Neural progenitor cell (in vitro differentiated cells): ENCODE results near the gene RPA1. TPM values are rescaled to one million over a fixed set of nuclear protein-coding genes. Genes with fewer than 3 reads are reported as not detected.

Experiments used
- DNase-seq: peaks from one replicate; pipeline ENCODE4 v3.0.0-alpha.2; 2016; ENCODE audit warnings: low spot score
- H2AFZ ChIP-seq: fragments of 200-600 bp; sonication (generic); replicated peaks from 2 replicates; pipeline ENCODE4 v1.6.1; 2016; ENCODE audit warnings: antibody characterized with exemption
- H3F3A ChIP-seq: fragments of 200-600 bp; sonication (generic); 2 replicates; pipeline ENCODE4 v1.6.1; 2016; ENCODE audit warnings: antibody characterized with exemption, low read depth
- H3K27ac ChIP-seq: fragments of 200-600 bp; sonication (generic); 2 replicates; pipeline ENCODE4 v1.5.1; 2016; ENCODE audit warnings: mild to moderate bottlenecking
- H3K27me3 ChIP-seq: fragments of 200-600 bp; sonication (generic); 2 replicates; pipeline ENCODE4 v1.6.1; 2016; ENCODE audit warnings: mild to moderate bottlenecking, moderate library complexity
- H3K36me3 ChIP-seq: fragments of 200-600 bp; sonication (generic); 2 replicates; pipeline ENCODE4 v1.5.1; 2016
- H3K4me1 ChIP-seq: fragments of 200-600 bp; sonication (generic); 2 replicates; pipeline ENCODE4 v1.6.1; 2016; ENCODE audit warnings: mixed run types
- H3K4me2 ChIP-seq: fragments of 200-600 bp; sonication (generic); 2 replicates; pipeline ENCODE4 v1.6.1; 2016
- H3K4me3 ChIP-seq: fragments of 200-600 bp; sonication (generic); 2 replicates; pipeline ENCODE4 v1.5.1; 2016
- H3K79me2 ChIP-seq: fragments of 200-600 bp; sonication (generic); 2 replicates; pipeline ENCODE4 v1.6.1; 2016; ENCODE audit warnings: low read depth
- H3K9ac ChIP-seq: fragments of 200-600 bp; sonication (generic); 2 replicates; pipeline ENCODE4 v1.6.1; 2016
- H3K9me3 ChIP-seq: fragments of 200-600 bp; sonication (generic); 2 replicates; pipeline ENCODE4 v1.5.1; 2016; ENCODE audit warnings: low read depth
- H4K20me1 ChIP-seq: fragments of 200-600 bp; sonication (generic); 2 replicates; pipeline ENCODE4 v1.6.1; 2016; ENCODE audit warnings: low read depth
- H3K27ac Mint-ChIP-seq: 3 replicates; pipeline ENCODE4 v1.8.0; 2021; ENCODE audit warnings: mixed read lengths
- H3K27me3 Mint-ChIP-seq: 2 replicates; pipeline ENCODE4 v1.8.0; 2022; ENCODE audit warnings: low read depth, mild to moderate bottlenecking, inconsistent platforms, moderate library complexity, mixed read lengths; ENCODE audit not compliant: insufficient read depth
- H3K36me3 Mint-ChIP-seq: 3 replicates; pipeline ENCODE4 v1.8.0; 2021; ENCODE audit warnings: mixed read lengths
- H3K4me1 Mint-ChIP-seq: 3 replicates; pipeline ENCODE4 v1.8.0; 2021; ENCODE audit warnings: mixed read lengths
- H3K4me3 Mint-ChIP-seq: 3 replicates; pipeline ENCODE4 v1.8.0; 2021; ENCODE audit warnings: mild to moderate bottlenecking, moderate library complexity, mixed read lengths
- H3K9me3 Mint-ChIP-seq: 3 replicates; pipeline ENCODE4 v1.8.0; 2020; ENCODE audit warnings: mixed read lengths
- CTCF ChIP-seq: fragments of 200-600 bp; sonication (generic); IDR thresholded peaks from 2 replicates; pipeline ENCODE4 v1.5.1; 2017; ENCODE audit warnings: antibody characterized with exemption, mild to moderate bottlenecking
- EZH2 ChIP-seq: fragments of 200-600 bp; sonication (generic); IDR thresholded peaks from 2 replicates; pipeline ENCODE4 v1.6.1; 2017; ENCODE audit warnings: antibody characterized with exemption, mild to moderate bottlenecking, moderate library complexity
- EZH2phosphoT487 ChIP-seq: fragments of 200-600 bp; sonication (generic); IDR thresholded peaks from 2 replicates; pipeline ENCODE4 v1.6.1; 2017; ENCODE audit warnings: antibody characterized with exemption
- total RNA-seq: library from RNA; depleted of rRNA; stranded (reverse); fragments of >200 nt; gene quantifications from 2 replicates; pipeline ENCODE4 v1.2.3, GENCODE V29; 2015; ENCODE audit warnings: low replicate concordance

The RPA1 gene
- total RNA-seq, 1 donor from 2014 or later, result 94.4 TPM

DNA sequence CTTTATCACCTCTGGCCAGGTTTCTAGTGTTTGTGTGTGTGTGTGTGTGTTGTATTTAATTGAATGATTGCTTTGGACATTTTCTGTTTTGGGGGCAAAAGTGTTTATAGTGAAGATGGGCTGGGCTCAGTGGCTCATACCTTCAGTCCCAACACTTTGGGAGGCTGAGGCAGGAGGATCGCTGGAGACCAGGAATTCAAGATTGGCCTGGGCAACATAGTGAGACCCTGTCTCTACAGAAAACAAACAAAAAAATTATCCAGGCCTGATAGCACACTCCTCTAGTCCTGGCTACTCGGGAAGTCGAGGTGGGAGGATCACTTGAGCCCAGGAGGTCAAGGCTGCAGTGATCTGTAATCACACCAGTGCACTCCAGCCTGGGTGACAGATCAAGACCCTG lies 37.5 kb downstream of the RPA1 start:
- H3K9me3 ChIP-seq, result no peaks in the 10 kb centered on the region
- Mint-ChIP-seq H3K27ac (peak overlapping the region; percentile 39), H3K27me3 (no peaks in the 10 kb centered on the region), H3K9me3 (no peaks in the 10 kb centered on the region), H3K4me1 (peaks cover 3% of the 10 kb centered on the region), H3K4me3 (no peak overlapping the region), H3K36me3 (peaks cover 7% of the 10 kb centered on the region)
- H2AFZ ChIP-seq, result no peak overlapping the region
- TF ChIP-seq EZH2 (no peak), EZH2phosphoT487 (no peak), CTCF (no peak)
- no peak for DNase-seq
- H3K9ac ChIP-seq, result no peak overlapping the region
- H3K27me3 ChIP-seq, result no peaks in the 10 kb centered on the region
- H3K36me3 ChIP-seq, result no peaks in the 10 kb centered on the region
- H3K4me1 ChIP-seq, result no peaks in the 10 kb centered on the region
- no peak overlapping the region for H3K4me2 ChIP-seq
- no peak overlapping the region for H3K4me3 ChIP-seq
- H3F3A ChIP-seq, result peaks cover 19% of the 10 kb centered on the region
- no peak overlapping the region for H3K27ac ChIP-seq
- no peaks in the 10 kb centered on the region for H3K79me2 ChIP-seq
- H4K20me1 ChIP-seq, result peaks cover 6% of the 10 kb centered on the region

GRCh38 chr17:1868090-1868489 lies 38.3 kb downstream of the RPA1 start:
- TF ChIP-seq EZH2phosphoT487 (no peak), CTCF (no peak), EZH2 (no peak)
- Histone ChIP-seq H3K27me3 (no peaks in the 10 kb centered on the region), H4K20me1 (peaks cover 6% of the 10 kb centered on the region), H3K4me2 (no peak overlapping the region), H3K4me1 (no peaks in the 10 kb centered on the region), H3K9ac (no peak overlapping the region), H3K36me3 (no peaks in the 10 kb centered on the region), H3K9me3 (no peaks in the 10 kb centered on the region), H3K4me3 (no peak overlapping the region), H3K79me2 (no peaks in the 10 kb centered on the region), H3F3A (peaks cover 19% of the 10 kb centered on the region), H2AFZ (no peak overlapping the region), H3K27ac (no peak overlapping the region)
- Mint-ChIP-seq H3K27ac (peak overlapping the region; percentile 23), H3K36me3 (peaks cover 12% of the 10 kb centered on the region), H3K4me3 (no peak overlapping the region), H3K4me1 (peaks cover 3% of the 10 kb centered on the region), H3K27me3 (no peaks in the 10 kb centered on the region), H3K9me3 (no peaks in the 10 kb centered on the region)
- DNase-seq, result no peak

DNA sequence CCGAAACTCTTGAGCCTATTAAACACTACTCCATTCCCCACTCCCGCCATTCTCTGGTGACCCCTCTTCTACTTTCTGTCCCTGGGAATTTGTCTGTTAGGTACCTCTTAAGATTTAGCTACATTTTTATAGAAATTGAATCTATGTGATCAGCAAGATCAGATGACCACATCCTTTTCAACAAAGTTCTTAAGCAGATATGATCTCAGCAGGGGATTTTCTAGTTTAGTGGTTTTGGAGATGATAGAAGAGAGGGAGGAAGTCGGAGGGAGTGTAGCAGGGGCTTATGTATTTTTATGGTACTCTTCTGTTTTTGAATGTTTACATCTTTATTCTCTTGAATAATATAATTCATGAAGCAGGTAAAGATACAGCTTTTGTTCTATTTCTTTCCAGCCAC lies 40.8 kb downstream of the RPA1 start:
- Histone ChIP-seq H3K4me3 (no peak overlapping the region), H3K27ac (no peak overlapping the region), H3F3A (peaks cover 3% of the 10 kb centered on the region), H3K36me3 (peaks cover 4% of the 10 kb centered on the region), H4K20me1 (peaks cover 6% of the 10 kb centered on the region), H3K79me2 (no peaks in the 10 kb centered on the region), H2AFZ (no peak overlapping the region), H3K27me3 (no peaks in the 10 kb centered on the region), H3K4me2 (no peak overlapping the region), H3K4me1 (no peaks in the 10 kb centered on the region), H3K9ac (no peak overlapping the region), H3K9me3 (no peaks in the 10 kb centered on the region)
- DNase-seq, result no peak
- Mint-ChIP-seq H3K27ac (no peak overlapping the region), H3K9me3 (no peaks in the 10 kb centered on the region), H3K4me1 (peaks cover 3% of the 10 kb centered on the region), H3K4me3 (no peak overlapping the region), H3K36me3 (peaks cover 15% of the 10 kb centered on the region), H3K27me3 (no peaks in the 10 kb centered on the region)
- no peak for TF ChIP-seq EZH2phosphoT487
- no peak for TF ChIP-seq CTCF
- TF ChIP-seq EZH2, result no peak
